Activated CD4-positive, CD25-positive, alpha-beta regulatory T cell treated with anti-CD3 and anti-CD28 coated beads, Interleukin-2, amount 50 U/mL, for 16 hours (primary cell): ENCODE data around the gene CREB3.

Experiments used
- DNase-seq: peaks from one replicate; pipeline ENCODE4 v3.0.0-alpha.2; 2020; ENCODE audit warnings: low read depth, low spot score

Gene CREB3

GRCh38 chr9:35748858-35749514 is 16.5 kb downstream of the CREB3 start, which contains the start of the genes GBA2 and RGP1:
TSS of gene GBA2 (minus strand) at chr9:35749228. CDS start at chr9:35748704, 524 bp downstream.
TSS of gene RGP1 (plus strand) at chr9:35749287. CDS start at chr9:35749756, 469 bp downstream.
- peak; percentile 32 for DNase-seq

GRCh38 chr9:35749515-35750255 is 17.2 kb downstream of the CREB3 start:
- peak; percentile 24 for DNase-seq

GRCh38 chr9:35750256-35750531 is 17.7 kb downstream of the CREB3 start:
- no peak for DNase-seq

DNA sequence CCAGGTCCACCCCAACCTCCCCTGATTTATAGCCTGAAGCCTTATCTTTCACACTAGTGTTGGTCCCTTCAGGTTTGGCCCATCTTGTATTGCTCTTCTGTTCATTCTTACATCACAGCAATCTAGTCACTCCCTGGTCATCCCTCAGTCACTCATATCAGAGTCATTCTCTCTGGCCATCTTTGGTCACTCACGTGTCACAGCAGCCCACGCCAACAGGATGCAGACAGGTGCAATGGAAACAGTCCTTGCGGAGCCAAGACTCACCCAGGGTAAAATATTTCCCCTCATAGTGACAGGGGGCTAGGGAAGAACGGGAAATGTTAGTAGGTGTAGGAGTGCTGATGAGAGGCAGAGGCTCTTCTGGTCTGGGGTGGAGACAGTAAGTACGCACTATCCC is 21.0 kb downstream of the CREB3 start:
- no peak for DNase-seq

DNA sequence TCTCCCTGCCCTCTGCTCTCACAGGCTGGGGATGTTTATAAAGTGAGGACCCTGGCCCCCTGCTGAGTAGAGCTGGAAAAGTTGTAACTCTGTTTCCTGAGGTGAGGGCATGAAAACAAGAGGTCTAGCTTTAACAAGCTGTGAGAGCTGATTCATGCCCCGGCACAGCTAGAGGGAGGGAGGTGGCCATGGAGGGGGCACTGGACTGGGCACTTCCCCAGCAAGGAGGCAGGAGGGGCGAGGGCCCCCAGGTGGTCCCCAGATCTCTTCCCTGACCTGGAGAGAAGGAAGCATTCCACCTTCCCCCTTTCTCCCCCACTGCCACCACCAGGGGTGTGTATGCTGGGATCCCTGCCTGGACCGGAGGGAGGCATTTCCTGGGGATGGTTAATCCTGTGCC is 21.8 kb downstream of the CREB3 start, which contains the start of gene MSMP:
TSS of gene MSMP (minus strand) at position 13 of the 400 bp plus-strand sequence. CDS start 147 bp downstream, outside the sequence.
- DNase-seq: no peak

DNA sequence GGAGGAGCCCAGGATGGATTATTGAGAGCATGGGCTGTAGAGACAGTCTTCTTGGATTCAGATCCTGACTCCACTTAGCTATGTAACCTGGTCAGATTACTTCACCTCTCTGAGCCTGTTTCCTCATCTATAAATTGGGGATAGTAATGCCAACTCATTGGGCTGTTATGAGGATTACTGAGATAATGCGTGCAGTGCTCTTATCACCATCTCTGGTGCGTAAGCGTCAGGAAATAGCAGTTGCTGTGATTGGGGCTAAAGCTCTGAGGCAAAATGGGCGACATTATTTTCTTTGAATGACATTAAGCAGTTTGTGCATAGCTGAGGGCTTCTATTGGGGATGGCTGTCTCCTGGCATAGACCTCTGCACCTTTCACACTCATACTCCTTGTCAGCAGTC is 22.6 kb downstream of the CREB3 start:
- DNase-seq: no peak

- DNase-seq: peak; percentile 63
These were observed 24.1 kb downstream of the CREB3 start for GRCh38 chr9:35756275-35757225.

- DNase-seq: no peak
These were observed 24.9 kb downstream of the CREB3 start for GRCh38 chr9:35757226-35757891.

GRCh38 chr9:35757892-35758275 is 25.4 kb downstream of the CREB3 start:
- DNase-seq: no peak

GRCh38 chr9:35758475-35759050 is 26.1 kb downstream of the CREB3 start:
- no peak for DNase-seq

- no peak for DNase-seq
These were observed 27.3 kb downstream of the CREB3 start for GRCh38 chr9:35759795-35760194.

DNA sequence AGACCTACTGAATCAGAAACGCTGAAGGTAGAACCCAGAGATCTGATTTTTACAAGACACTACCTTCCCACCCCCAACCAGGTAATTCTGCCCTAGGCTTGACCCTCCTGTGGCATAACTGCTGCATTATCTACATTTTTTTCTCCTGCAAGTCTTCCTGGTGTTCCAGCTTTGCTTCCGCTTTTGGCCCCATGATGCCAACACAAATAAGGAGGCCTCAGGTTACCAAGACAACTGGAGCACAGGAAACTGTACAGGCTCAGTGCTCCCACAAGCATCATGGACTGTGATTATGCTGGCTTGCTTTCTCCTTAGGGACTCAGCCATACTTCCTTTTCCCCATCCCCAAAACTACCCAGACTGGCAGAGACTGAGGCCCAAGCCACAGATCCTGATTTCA is 28.2 kb downstream of the CREB3 start:
- no peak for DNase-seq

GRCh38 chr9:35763181-35763580 is 30.7 kb downstream of the CREB3 start:
- DNase-seq: no peak

DNA sequence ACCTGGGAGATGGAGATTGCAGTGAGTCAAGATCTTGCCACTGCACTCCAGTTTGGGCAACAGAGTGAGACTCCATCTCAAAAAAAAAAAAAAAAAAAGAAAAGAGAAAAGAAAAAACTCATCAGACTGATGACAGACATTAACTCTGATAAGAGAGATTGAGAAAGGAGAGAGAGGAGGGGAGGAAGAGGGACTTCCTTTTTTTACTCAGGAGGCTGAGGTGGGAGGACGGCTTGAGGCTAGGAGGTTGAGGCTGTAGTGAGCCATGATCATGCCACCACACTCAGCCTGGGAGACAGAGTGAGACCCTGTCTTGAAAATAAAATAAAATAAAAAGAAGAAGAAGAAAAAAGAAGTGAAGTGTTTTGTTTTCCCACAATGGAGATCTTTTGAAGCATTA is 31.3 kb downstream of the CREB3 start:
- no peak for DNase-seq

DNA sequence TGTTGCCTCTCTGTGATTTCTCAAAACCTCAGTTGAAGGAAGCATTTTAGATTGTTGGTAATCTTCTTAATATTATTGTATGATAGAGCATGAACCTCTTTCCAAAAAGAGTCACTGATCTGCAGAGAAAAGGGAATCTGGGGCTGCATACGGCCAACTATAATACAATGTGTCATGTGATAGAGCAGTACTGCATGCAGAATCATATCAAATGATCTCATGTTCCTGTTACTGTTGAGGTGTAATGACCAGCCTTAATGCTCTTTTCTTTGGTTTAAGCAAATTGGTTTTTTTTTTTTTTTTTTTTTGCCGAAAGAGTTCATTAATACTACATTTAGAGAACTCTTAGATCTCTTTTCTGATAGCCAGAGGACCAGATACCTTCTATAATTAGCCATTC is 34.5 kb downstream of the CREB3 start:
- DNase-seq: no peak

- DNase-seq: no peak
These were observed 35.0 kb downstream of the CREB3 start for GRCh38 chr9:35767458-35767857.

DNA sequence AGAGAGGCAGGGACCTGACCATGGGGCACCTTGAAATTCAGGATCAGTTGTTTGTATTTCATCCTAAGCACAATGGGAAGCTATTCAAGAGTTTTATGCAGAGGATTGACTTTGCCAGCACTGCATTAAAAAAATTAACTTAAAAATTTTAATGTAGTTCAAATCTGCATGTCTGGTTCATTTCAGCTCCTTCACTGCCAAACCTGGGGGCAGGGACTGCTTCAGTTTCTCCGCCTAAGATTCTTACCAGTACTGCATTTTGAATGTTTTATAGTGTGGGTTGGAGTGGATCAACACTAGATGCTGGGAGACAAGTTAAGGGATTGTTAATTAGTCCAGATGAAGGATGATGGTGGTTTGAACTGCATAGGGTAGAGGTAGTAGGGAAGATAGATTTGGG is 37.3 kb downstream of the CREB3 start:
- no peak for DNase-seq

GRCh38 chr9:35771075-35771433 is 38.6 kb downstream of the CREB3 start:
- no peak for DNase-seq

GRCh38 chr9:35771534-35771933 is 39.1 kb downstream of the CREB3 start:
- DNase-seq: no peak

- DNase-seq: no peak
These were observed 39.5 kb downstream of the CREB3 start for GRCh38 chr9:35771943-35772342.

GRCh38 chr9:35774907-35775635 is 42.6 kb downstream of the CREB3 start:
- no peak for DNase-seq
